GM12878 (cell line): ENCODE measurements around the gene ATF3. TPM values are rescaled to one million over a fixed set of nuclear protein-coding genes. Genes with fewer than 3 reads are reported as not detected.

Source experiments
- ATAC-seq: fragments of 200-7000 bp; cut with Tn5 transposase; 3 replicates; pipeline ENCODE4 v1.9.1; 2020; ENCODE audit warnings: mild to moderate bottlenecking, moderate library complexity
- BruUV-seq: library from RNA; stranded (reverse); fragments of 400-500 nt; replicated peaks from 2 replicates; lab custom pipeline; 2021; lab: Mats Ljungman, UMichigan
- CTCF ChIA-PET: fragments of 300-600 bp; sonication (Branson Sonifier 250); formaldehyde crosslinking; extraction: SDS; loops from one replicate; lab custom pipeline; 2021; ENCODE audit warnings: inconsistent platforms; lab: Yijun Ruan, JAX
- POLR2A ChIA-PET: fragments of 350-600 bp; formaldehyde crosslinking; extraction: SDS; loops from one replicate; lab custom pipeline; 2021; ENCODE audit warnings: inconsistent platforms; lab: Charles Lee
- RAD21 ChIA-PET: fragments of 300-600 bp; sonication (Branson Sonifier 250); formaldehyde crosslinking; loops from one replicate; lab custom pipeline; 2023; ENCODE audit warnings: antibody characterized with exemption; ENCODE audit not compliant: unreplicated experiment; lab: Charles Lee
- SMC1A ChIA-PET: fragments of 300-600 bp; sonication (Branson Sonifier 250); formaldehyde crosslinking; loops from one replicate; lab custom pipeline; 2023; ENCODE audit not compliant: unreplicated experiment, uncharacterized antibody; lab: Charles Lee
- DNase-seq: peaks from one replicate; pipeline ENCODE4 v3.0.0-alpha.2; 2011; ENCODE audit warnings: low read depth, low spot score
- FAIRE-seq: peaks from 3 replicates; lab custom pipeline; 2011; peaks lifted over from hg19 to GRCh38; lab: Jason Lieb, UNC
- H2AFZ ChIP-seq: 2 replicates; pipeline ENCODE4 v1.6.0; 2011; ENCODE audit warnings: low read depth, low read length, control low read depth; ENCODE audit not compliant: control insufficient read depth
- H3K27ac ChIP-seq: 2 replicates; pipeline ENCODE4 v1.5.1; 2011; ENCODE audit warnings: control low read depth; ENCODE audit not compliant: control insufficient read depth, insufficient read depth
- H3K27me3 ChIP-seq, 2 experiments: replicated peaks in 1 of 2; 2 replicates each; pipeline versions ENCODE4 v1.6.0 to v1.6.1; 2011; ENCODE audit warnings: low read length in 1 of 2; ENCODE audit not compliant: control insufficient read depth in 2 of 2, insufficient read depth in 2 of 2
- H3K36me3 ChIP-seq, 2 experiments: 2 replicates each; pipeline ENCODE4 v1.5.1; 2011; ENCODE audit warnings: low read length in 1 of 2; ENCODE audit not compliant: control insufficient read depth in 2 of 2, insufficient read depth in 2 of 2
- H3K4me1 ChIP-seq: 2 replicates; pipeline ENCODE4 v1.6.1; 2011; ENCODE audit warnings: mild to moderate bottlenecking, low read length, moderate library complexity, mixed read lengths; ENCODE audit not compliant: control insufficient read depth, insufficient read depth
- H3K4me2 ChIP-seq: 2 replicates; pipeline ENCODE4 v1.6.0; 2011; ENCODE audit warnings: control low read depth; ENCODE audit not compliant: control insufficient read depth, insufficient read depth
- H3K4me3 ChIP-seq: fragments of 200-600 bp; sonication (generic); 2 replicates; pipeline ENCODE4 v1.5.1; 2016
- H3K79me2 ChIP-seq: 2 replicates; pipeline ENCODE4 v1.6.0; 2011; ENCODE audit warnings: low read length; ENCODE audit not compliant: control insufficient read depth, insufficient read depth
- H3K9ac ChIP-seq: 2 replicates; pipeline ENCODE4 v1.8.0; 2011; ENCODE audit warnings: low read length, control low read depth, mixed read lengths; ENCODE audit not compliant: control insufficient read depth, insufficient read depth
- H3K9me3 ChIP-seq: replicated peaks from 3 replicates; pipeline ENCODE4 v1.5.1; 2011; ENCODE audit warnings: mild to moderate bottlenecking, low read length; ENCODE audit not compliant: control insufficient read depth, insufficient read depth
- H4K20me1 ChIP-seq: 2 replicates; pipeline ENCODE4 v1.6.0; 2011; ENCODE audit not compliant: control insufficient read depth, insufficient read depth
- ATF3 ChIP-seq: IDR thresholded peaks from 2 replicates; pipeline ENCODE4 v1.6.1; 2011; ENCODE audit warnings: low read depth, mild to moderate bottlenecking, low read length, moderate library complexity, borderline replicate concordance; ENCODE audit errors: extremely low read depth
- BCL11A ChIP-seq: IDR thresholded peaks from 2 replicates; pipeline ENCODE4 v1.6.1; 2011; ENCODE audit warnings: low read depth, low read length
- BCL3 ChIP-seq: IDR thresholded peaks from 2 replicates; pipeline ENCODE4 v1.6.1; 2011; ENCODE audit warnings: borderline replicate concordance, low read depth, mild to moderate bottlenecking, moderate library complexity, low read length; ENCODE audit not compliant: insufficient read depth, poor library complexity, severe bottlenecking
- BHLHE40 ChIP-seq, 2 experiments: fragments of 450-650 bp in 1 of 2; IDR thresholded peaks; 2 replicates each; pipeline ENCODE4 v1.6.1; 2011 to 2017; ENCODE audit warnings: low read depth in 2 of 2, borderline replicate concordance in 1 of 2, improper control_type of control experiment in 1 of 2, low read length in 1 of 2, mild to moderate bottlenecking in 1 of 2
- CHD1 ChIP-seq: IDR thresholded peaks from 2 replicates; pipeline ENCODE4 v1.6.1; 2012; ENCODE audit warnings: low read depth, low read length, improper control_type of control experiment
- HSF1 ChIP-seq: fragments of 150-350 bp; IDR thresholded peaks from 2 replicates; pipeline ENCODE4 v1.6.1; 2014; ENCODE audit warnings: mild to moderate bottlenecking, low read depth, low read length
- NBN ChIP-seq: fragments of 450-650 bp; IDR thresholded peaks from 2 replicates; pipeline ENCODE4 v1.6.1; 2016
- NFYB ChIP-seq: IDR thresholded peaks from 2 replicates; pipeline ENCODE4 v1.6.1; 2011; ENCODE audit warnings: low read depth, mild to moderate bottlenecking, low read length, improper control_type of control experiment, moderate library complexity; ENCODE audit not compliant: insufficient read depth
- NR2C2 ChIP-seq: IDR thresholded peaks from 2 replicates; pipeline ENCODE4 v1.6.1; 2011; ENCODE audit warnings: borderline replicate concordance, low read depth; ENCODE audit not compliant: control insufficient read depth, insufficient read length
- POLR2AphosphoS5 ChIP-seq: IDR thresholded peaks from 2 replicates; pipeline ENCODE4 v1.6.1; 2011; ENCODE audit warnings: mild to moderate bottlenecking, low read length, inconsistent platforms
- SREBF2 ChIP-seq: IDR thresholded peaks from 2 replicates; pipeline ENCODE4 v1.6.1; 2012; ENCODE audit warnings: mild to moderate bottlenecking, low read length
- USF2 ChIP-seq: IDR thresholded peaks from 2 replicates; pipeline ENCODE4 v1.6.1; 2011; ENCODE audit warnings: low read depth, low read length, improper control_type of control experiment, borderline replicate concordance
- ZBTB11 ChIP-seq: fragments of 450-650 bp; formaldehyde crosslinking; IDR thresholded peaks from 2 replicates; pipeline ENCODE4 v1.5.0; 2022; ENCODE audit warnings: mild to moderate bottlenecking, missing genetic modification characterization
- WGBS: methylation state at CpG from one replicate; pipeline ENCODE4 v1.1.6; 2016; ENCODE audit warnings: low lambda C conversion rate; ENCODE audit not compliant: insufficient replicate concordance, insufficient coverage; ENCODE audit errors: missing lambda C conversion rate; 5-methylcytosine and 5-hydroxymethylcytosine counted together
- in situ Hi-C: fragments of 300-500 bp; cut with MboI; formaldehyde crosslinking; loops from 9 replicates; pipeline ENCODE4 v1.14.3; 2018; ENCODE audit warnings: mixed read lengths
- intact Hi-C: fragments of 100-400 bp; cut with micrococcal nuclease; formaldehyde crosslinking; loops from one replicate; pipeline ENCODE4 v1.14.2; 2022; ENCODE audit not compliant: unreplicated experiment
- polyA plus RNA-seq, 11 experiments: library from polyadenylated mRNA; depleted of rRNA in 4 of 11; unstranded in 6 of 11; stranded (reverse) in 5 of 11; fragments of >200 nt; fragmentation: Nextera tagmentation in 4 of 11; fragmentation: Illumina TruSeq in 1 of 11; extraction: Ambion mirVana in 4 of 11; extraction: Trizol in 1 of 11; gene quantifications; 1 replicate in 1 of 11; 2 replicates in 10 of 11; pipeline versions ENCODE4 v1.2.1 to v1.2.3, GENCODE V29; 2011 to 2016; ENCODE audit warnings: inconsistent platforms in 2 of 11, missing spikeins in 2 of 11, low read depth in 1 of 11
- total RNA-seq, 4 experiments: library from RNA; depleted of rRNA in 3 of 4; stranded (reverse); fragments of >200 nt in 3 of 4; fragmentation: Illumina TruSeq in 1 of 4; extraction: Trizol in 1 of 4; gene quantifications; 2 replicates each; pipeline versions ENCODE4 v1.2.1 to v1.2.3, GENCODE V29; 2013 to 2021

Gene ATF3
- total and polyA plus RNA-seq, 10 of the 15 experiments (the other 5 are each of a cell fraction or from before 2014, with no cell fraction given) = 3.0 to 13.9 (median 8.3) TPM

- Histone ChIP-seq H3K4me3 (no peak overlapping the region), H3K4me1 (peaks cover 9% of the 10 kb centered on the region), H3K27ac (no peak overlapping the region), H2AFZ (no peak overlapping the region), H3K79me2 (no peaks in the 10 kb centered on the region), H3K36me3 (no peaks in the 10 kb centered on the region), H3K9me3 (no peaks in the 10 kb centered on the region; the same call in 2 of the 3 replicates)
- ChIA-PET POLR2A (no interaction called here), RAD21 (interaction anchor here (0.9 kb wide), 1 partner anchor 13 kb away, joined by 3 read pairs; no protein-coding TSS in a partner anchor), SMC1A (interaction anchor here (2.8 kb wide), 1 partner anchor 195 kb away, joined by 8 read pairs; no protein-coding TSS in a partner anchor), CTCF (interaction anchor here (1.0 to 2.5 kb wide), 4 partner anchors 13 to 269 kb away, joined by 3 to 12 read pairs (median 6); no protein-coding TSS in a partner anchor)
- intact Hi-C loops = no loop called here
- WGBS = 63% methylated on average over 3 of the region's 3 CpGs
- BruUV-seq = no TSS peak
- TF ChIP-seq ZBTB11 (CRISPR knock-in tag) = no peak
- TF ChIP-seq NFYB = no peak
- TF ChIP-seq POLR2AphosphoS5 = no peak
- TF ChIP-seq BHLHE40 (IDR thresholded peaks at IDR 0.05; ENCODE audit: borderline replicate concordance in 1 of 2, low read depth in 2 of 2, low read length in 1 of 2) = no peak
- no peak for TF ChIP-seq USF2
- TF ChIP-seq SREBF2 = no peak
- no peak for TF ChIP-seq ATF3
- no peak for TF ChIP-seq CHD1
- no peak for TF ChIP-seq NBN
- no peak for TF ChIP-seq BCL11A
- no peak for TF ChIP-seq BCL3
- no peak for TF ChIP-seq NR2C2
- TF ChIP-seq HSF1 = no peak
- TF ChIP-seq, all 136 proteins: peak for 0
- in situ Hi-C loops = no loop called here
- FAIRE-seq = no peak
- no peak overlapping the region for H3K9ac ChIP-seq
- H4K20me1 ChIP-seq = no peaks in the 10 kb centered on the region
- no peak overlapping the region for H3K4me2 ChIP-seq
- DNase-seq = no peak
- no peak for ATAC-seq
- no peaks in the 10 kb centered on the region for H3K27me3 ChIP-seq
These were observed 43.4 kb downstream of the ATF3 start for GRCh38 chr1:212651977-212652376.
